ENCODE results near the gene FANCC.

FANCC gene

GRCh38 chr9:95115104-95115503 lies 202.4 kb downstream of the FANCC start:
- DNase-seq (ENCODE audit: low read depth), result no peak
- TF ChIP-seq CTCF (conservative IDR thresholded peaks at IDR 0.05; ENCODE audit: low read length), result no peak
- H3K4me3 ChIP-seq (ENCODE audit: low read length), result no peak overlapping the region

GRCh38 chr9:95112436-95113280 lies 204.9 kb downstream of the FANCC start:
- no peak for TF ChIP-seq CTCF (conservative IDR thresholded peaks at IDR 0.05; ENCODE audit: low read length)
- DNase-seq (ENCODE audit: low read depth), result no peak
- H3K4me3 ChIP-seq (ENCODE audit: low read length), result no peak overlapping the region

GRCh38 chr9:95111716-95112115 lies 205.8 kb downstream of the FANCC start:
- DNase-seq (ENCODE audit: low read depth), result no peak
- H3K4me3 ChIP-seq (ENCODE audit: low read length), result no peak overlapping the region
- TF ChIP-seq CTCF (conservative IDR thresholded peaks at IDR 0.05; ENCODE audit: low read length), result no peak

- DNase-seq (ENCODE audit: low read depth), result no peak
- TF ChIP-seq CTCF (conservative IDR thresholded peaks at IDR 0.05; ENCODE audit: low read length), result no peak
- no peak overlapping the region for H3K4me3 ChIP-seq (ENCODE audit: low read length)
These were observed 206.5 kb downstream of the FANCC start for GRCh38 chr9:95110921-95111525.

GRCh38 chr9:95109456-95109855 lies 208.1 kb downstream of the FANCC start:
- DNase-seq (ENCODE audit: low read depth), result no peak
- H3K4me3 ChIP-seq (ENCODE audit: low read length), result no peak overlapping the region
- no peak for TF ChIP-seq CTCF (conservative IDR thresholded peaks at IDR 0.05; ENCODE audit: low read length)

GRCh38 chr9:95108777-95109176 lies 208.7 kb downstream of the FANCC start:
- no peak overlapping the region for H3K4me3 ChIP-seq (ENCODE audit: low read length)
- no peak for DNase-seq (ENCODE audit: low read depth)
- TF ChIP-seq CTCF (conservative IDR thresholded peaks at IDR 0.05; ENCODE audit: low read length), result no peak

- DNase-seq (ENCODE audit: low read depth), result no peak
- no peak overlapping the region for H3K4me3 ChIP-seq (ENCODE audit: low read length)
- no peak for TF ChIP-seq CTCF (conservative IDR thresholded peaks at IDR 0.05; ENCODE audit: low read length)
These were observed 209.5 kb downstream of the FANCC start for GRCh38 chr9:95107976-95108375.

All from AG10803 (cell line).